Astrocyte of the spinal cord (primary cell): ENCODE data around the gene TEX55.

Experiments used
- DNase-seq: peaks from one replicate; pipeline ENCODE4 v3.0.0; 2011; ENCODE audit warnings: low read depth, low spot score
- H3K4me3 ChIP-seq: 2 replicates; pipeline ENCODE4 v1.5.1; 2011; ENCODE audit warnings: low read depth, mild to moderate bottlenecking, low read length, moderate library complexity
- CTCF ChIP-seq: IDR thresholded peaks from 2 replicates; pipeline ENCODE4 v1.5.1; 2012; ENCODE audit warnings: low read depth, mild to moderate bottlenecking, low read length, inconsistent platforms
- in situ Hi-C: cut with HindIII; loops from 2 replicates; pipeline ENCODE4 v1.10.0; 2017; ENCODE audit warnings: low sequenced_read_pairs

Gene TEX55

GRCh38 chr3:119146578-119147375 is 812 bp downstream of the TEX55 start:
- TF ChIP-seq CTCF: no peak
- no peak overlapping the region for H3K4me3 ChIP-seq
- DNase-seq: no peak
- in situ Hi-C loops: no loop called here

GRCh38 chr3:119147494-119147893 is 1.5 kb downstream of the TEX55 start:
- no peak for DNase-seq
- no peak overlapping the region for H3K4me3 ChIP-seq
- in situ Hi-C loops: no loop called here
- no peak for TF ChIP-seq CTCF

GRCh38 chr3:119148493-119149180 is 2.7 kb downstream of the TEX55 start:
- in situ Hi-C loops: no loop called here
- DNase-seq: peak; percentile 17
- H3K4me3 ChIP-seq: no peak overlapping the region
- TF ChIP-seq CTCF: no peak

GRCh38 chr3:119149484-119149883 is 3.5 kb downstream of the TEX55 start:
- no peak overlapping the region for H3K4me3 ChIP-seq
- in situ Hi-C loops: no loop called here
- no peak for TF ChIP-seq CTCF
- peak; percentile 37 for DNase-seq

- TF ChIP-seq CTCF: no peak
- H3K4me3 ChIP-seq: no peak overlapping the region
- in situ Hi-C loops: no loop called here
- no peak for DNase-seq
Observed at GRCh38 chr3:119156868-119157267, 10.9 kb downstream of the TEX55 start.

GRCh38 chr3:119157971-119158370 is 12.0 kb downstream of the TEX55 start:
- H3K4me3 ChIP-seq: no peak overlapping the region
- DNase-seq: no peak
- in situ Hi-C loops: no loop called here
- no peak for TF ChIP-seq CTCF
